Smooth muscle cell (in vitro differentiated cells): ENCODE measurements around the gene SCGB1D4. TPM values are rescaled to one million over a fixed set of nuclear protein-coding genes. Genes with fewer than 3 reads are reported as not detected.

Experiments
- DNase-seq: peaks from one replicate; lab custom pipeline; 2025; ENCODE audit not compliant: unreplicated experiment; lab: John Stamatoyannopoulos, UW
- H2AFZ ChIP-seq: fragments of 200-600 bp; sonication (generic); 2 replicates; pipeline ENCODE4 v1.6.0; 2016; ENCODE audit warnings: antibody characterized with exemption, low read depth, mild to moderate bottlenecking
- H3F3A ChIP-seq: fragments of 200-600 bp; sonication (generic); 2 replicates; pipeline ENCODE4 v1.6.0; 2017; ENCODE audit warnings: antibody characterized with exemption, low read depth
- H3K27ac ChIP-seq: fragments of 200-600 bp; sonication (generic); 2 replicates; pipeline ENCODE4 v1.5.1; 2016; ENCODE audit warnings: low read depth, mild to moderate bottlenecking
- H3K27me3 ChIP-seq: fragments of 200-600 bp; sonication (generic); 2 replicates; pipeline ENCODE4 v1.6.1; 2016; ENCODE audit warnings: low read depth, mild to moderate bottlenecking
- H3K36me3 ChIP-seq: fragments of 200-600 bp; sonication (generic); 2 replicates; pipeline ENCODE4 v1.5.1; 2016; ENCODE audit warnings: low read depth
- H3K4me1 ChIP-seq: fragments of 200-600 bp; sonication (generic); 2 replicates; pipeline ENCODE4 v1.5.1; 2016; ENCODE audit warnings: low read depth
- H3K4me2 ChIP-seq: fragments of 200-600 bp; sonication (generic); 2 replicates; pipeline ENCODE4 v1.6.0; 2016; ENCODE audit warnings: mild to moderate bottlenecking
- H3K4me3 ChIP-seq: fragments of 200-600 bp; sonication (generic); 2 replicates; pipeline ENCODE4 v1.5.1; 2016; ENCODE audit warnings: mild to moderate bottlenecking
- H3K79me2 ChIP-seq: fragments of 200-600 bp; sonication (generic); 2 replicates; pipeline ENCODE4 v1.6.0; 2016; ENCODE audit warnings: low read depth, mild to moderate bottlenecking
- H3K9ac ChIP-seq: fragments of 200-600 bp; sonication (generic); 2 replicates; pipeline ENCODE4 v1.6.0; 2016; ENCODE audit warnings: low read depth
- H3K9me3 ChIP-seq: fragments of 200-600 bp; sonication (generic); replicated peaks from 2 replicates; pipeline ENCODE4 v1.5.1; 2016; ENCODE audit warnings: low read depth
- H4K20me1 ChIP-seq: fragments of 200-600 bp; sonication (generic); 2 replicates; pipeline ENCODE4 v1.6.0; 2016; ENCODE audit warnings: low read depth
- CTCF ChIP-seq: fragments of 200-600 bp; sonication (generic); IDR thresholded peaks from 2 replicates; pipeline ENCODE4 v1.5.1; 2017; ENCODE audit warnings: borderline replicate concordance, mild to moderate bottlenecking, antibody characterized with exemption; ENCODE audit not compliant: insufficient read depth, poor library complexity, severe bottlenecking
- WGBS: methylation state at CpG from one replicate; pipeline ENCODE4 v1.1.7; 2016; ENCODE audit warnings: low lambda C conversion rate; 5-methylcytosine and 5-hydroxymethylcytosine counted together
- polyA plus RNA-seq: library from polyadenylated mRNA; unstranded; fragments of >200 nt; fragmentation: Nextera tagmentation; extraction: Ambion mirVana; gene quantifications from 2 replicates; pipeline ENCODE4 v1.2.1, GENCODE V29; 2016
- total RNA-seq: library from RNA; depleted of rRNA; stranded (reverse); fragments of >200 nt; gene quantifications from 2 replicates; pipeline ENCODE4 v1.2.3, GENCODE V29; 2014

SCGB1D4 gene
- total and polyA plus RNA-seq, 2 experiments from 2014 or later: not detected

GRCh38 chr11:62256281-62256680 is 42.6 kb downstream of the SCGB1D4 start:
- no peaks in the 10 kb centered on the region for H3K9me3 ChIP-seq
- no peak overlapping the region for H3K4me3 ChIP-seq
- no peak for DNase-seq
- no peak overlapping the region for H2AFZ ChIP-seq
- no peaks in the 10 kb centered on the region for H3K36me3 ChIP-seq
- H3K79me2 ChIP-seq: no peaks in the 10 kb centered on the region
- H3K9ac ChIP-seq: no peak overlapping the region
- H3K4me1 ChIP-seq: no peaks in the 10 kb centered on the region
- no peak overlapping the region for H3K4me2 ChIP-seq
- no peaks in the 10 kb centered on the region for H3F3A ChIP-seq
- H3K27me3 ChIP-seq: no peaks in the 10 kb centered on the region
- TF ChIP-seq CTCF: no peak
- H4K20me1 ChIP-seq: no peaks in the 10 kb centered on the region
- WGBS: 85% methylated on average over 2 of the region's 2 CpGs
- no peak overlapping the region for H3K27ac ChIP-seq

- H3K4me3 ChIP-seq: no peak overlapping the region
- no peaks in the 10 kb centered on the region for H3F3A ChIP-seq
- H4K20me1 ChIP-seq: no peaks in the 10 kb centered on the region
- H3K79me2 ChIP-seq: no peaks in the 10 kb centered on the region
- 76% methylated on average over 3 of the region's 3 CpGs for WGBS
- H2AFZ ChIP-seq: no peak overlapping the region
- no peak for TF ChIP-seq CTCF
- H3K9me3 ChIP-seq: no peaks in the 10 kb centered on the region
- no peaks in the 10 kb centered on the region for H3K4me1 ChIP-seq
- DNase-seq: no peak
- H3K4me2 ChIP-seq: no peak overlapping the region
- no peaks in the 10 kb centered on the region for H3K27me3 ChIP-seq
- H3K9ac ChIP-seq: no peak overlapping the region
- no peaks in the 10 kb centered on the region for H3K36me3 ChIP-seq
- no peak overlapping the region for H3K27ac ChIP-seq
Measured at GRCh38 chr11:62253999-62254542, 44.8 kb downstream of the SCGB1D4 start.

- no peak overlapping the region for H2AFZ ChIP-seq
- no peaks in the 10 kb centered on the region for H4K20me1 ChIP-seq
- H3K27ac ChIP-seq: no peak overlapping the region
- no peak overlapping the region for H3K4me3 ChIP-seq
- TF ChIP-seq CTCF: no peak
- no peaks in the 10 kb centered on the region for H3F3A ChIP-seq
- no peaks in the 10 kb centered on the region for H3K79me2 ChIP-seq
- no peak overlapping the region for H3K4me2 ChIP-seq
- WGBS: 81% methylated on average over 4 of the region's 4 CpGs
- DNase-seq: no peak
- no peaks in the 10 kb centered on the region for H3K27me3 ChIP-seq
- H3K36me3 ChIP-seq: no peaks in the 10 kb centered on the region
- no peak overlapping the region for H3K9ac ChIP-seq
- H3K9me3 ChIP-seq: no peaks in the 10 kb centered on the region
- H3K4me1 ChIP-seq: no peaks in the 10 kb centered on the region
Measured at GRCh38 chr11:62251698-62252097, 47.2 kb downstream of the SCGB1D4 start.

Other genes with a start within 250 kb of the SCGB1D4 start
- 16.0 and 25.7 TPM in 2 replicates for gene INCENP, start 175.1 kb downstream of the SCGB1D4 start, total RNA-seq
- gene INCENP, start 175.1 kb downstream of the SCGB1D4 start, polyA plus RNA-seq: 2.3 and 4.1 TPM in 2 replicates
- gene SCGB1D1, start 108.9 kb downstream of the SCGB1D4 start, total RNA-seq: not detected in 2 replicates
- gene SCGB1D1, start 108.9 kb downstream of the SCGB1D4 start, polyA plus RNA-seq: not detected in 2 replicates
- not detected in 2 replicates for gene SCGB2A1, start 90.4 kb downstream of the SCGB1D4 start, total RNA-seq
- not detected in 2 replicates for gene SCGB2A1, start 90.4 kb downstream of the SCGB1D4 start, polyA plus RNA-seq
- gene SCGB1D2, start 56.8 kb downstream of the SCGB1D4 start, total RNA-seq: not detected in 2 replicates
- not detected in 2 replicates for gene SCGB1D2, start 56.8 kb downstream of the SCGB1D4 start, polyA plus RNA-seq
- gene SCGB2A2, start 28.9 kb downstream of the SCGB1D4 start, total RNA-seq: not detected in 2 replicates
- gene SCGB2A2, start 28.9 kb downstream of the SCGB1D4 start, polyA plus RNA-seq: not detected in 2 replicates
- gene ASRGL1, start 38.4 kb upstream of the SCGB1D4 start, total RNA-seq: 0.22 and 1.4 TPM in 2 replicates
- 0.97 and 2.8 TPM in 2 replicates for gene ASRGL1, start 38.4 kb upstream of the SCGB1D4 start, polyA plus RNA-seq
- gene SCGB1A1, start 120.0 kb upstream of the SCGB1D4 start, total RNA-seq: not detected in 2 replicates
- not detected in 2 replicates for gene SCGB1A1, start 120.0 kb upstream of the SCGB1D4 start, polyA plus RNA-seq
- 229 and 240 TPM in 2 replicates for gene AHNAK, start 247.7 kb upstream of the SCGB1D4 start, total RNA-seq
- 27.2 and 58.8 TPM in 2 replicates for gene AHNAK, start 247.7 kb upstream of the SCGB1D4 start, polyA plus RNA-seq